OCI-LY3 (cell line): ENCODE measurements around the gene AMOT.

ENCODE experiments used
- CTCF ChIP-seq: fragments of 200-600, 300-600 bp; sonication (generic); IDR thresholded peaks from 2 replicates; pipeline ENCODE4 v1.5.1; 2014; ENCODE audit warnings: antibody characterized with exemption, low read length, low read depth
- EZH2phosphoT487 ChIP-seq: fragments of 200-600 bp; shearing (Covaris generic); IDR thresholded peaks from 2 replicates; pipeline ENCODE4 v1.6.1; 2018; ENCODE audit warnings: antibody characterized with exemption, mixed run types, low read depth

GRCh38 chrX:112768563-112768962, 72.1 kb downstream of the AMOT start:
- TF ChIP-seq CTCF (no peak), EZH2phosphoT487 (no peak)
